HepG2 (cell line): ENCODE data around the gene MAPK12. TPM values are rescaled to one million over a fixed set of nuclear protein-coding genes. Genes with fewer than 3 reads are reported as not detected.

ENCODE experiments used
- EED ChIP-seq: sonication (generic); formaldehyde crosslinking; IDR thresholded peaks from 2 replicates; pipeline ENCODE4 v1.5.0; 2020; ENCODE audit warnings: mild to moderate bottlenecking, missing genetic modification reagents
- GABPB1 ChIP-seq: IDR thresholded peaks from 2 replicates; pipeline ENCODE4 v1.6.1; 2016; ENCODE audit warnings: mild to moderate bottlenecking, missing genetic modification reagents, moderate library complexity, missing compliant biosample characterization
- HOMEZ ChIP-seq: IDR thresholded peaks from 2 replicates; pipeline ENCODE4 v1.6.1; 2016; ENCODE audit warnings: low read depth
- KAT7 ChIP-seq: IDR thresholded peaks from 2 replicates; pipeline ENCODE4 v1.6.1; 2018; ENCODE audit warnings: borderline replicate concordance, missing compliant biosample characterization
- MBD4 ChIP-seq: IDR thresholded peaks from 2 replicates; pipeline ENCODE4 v1.6.1; 2012; ENCODE audit warnings: low read length, inconsistent platforms, borderline replicate concordance
- SRSF9 ChIP-seq: fragments of 200-400 bp; formaldehyde crosslinking; IDR thresholded peaks from 2 replicates; pipeline ENCODE4 v1.6.1; 2018; ENCODE audit warnings: borderline replicate concordance, mild to moderate bottlenecking, low read depth, low read length; ENCODE audit not compliant: insufficient read depth, poor library complexity, severe bottlenecking
- TGIF2 ChIP-seq: IDR thresholded peaks from 2 replicates; pipeline ENCODE4 v1.6.1; 2016; ENCODE audit warnings: control low read depth, missing compliant biosample characterization
- THAP9 ChIP-seq: sonication (generic); formaldehyde crosslinking; IDR thresholded peaks from 2 replicates; pipeline ENCODE4; 2020; ENCODE audit warnings: missing genetic modification reagents, mild to moderate bottlenecking, borderline replicate concordance
- TSC22D2 ChIP-seq: sonication (generic); formaldehyde crosslinking; IDR thresholded peaks from 2 replicates; pipeline ENCODE4 v1.5.1; 2020; ENCODE audit warnings: missing genetic modification reagents, mild to moderate bottlenecking, borderline replicate concordance
- WIZ ChIP-seq: sonication (generic); formaldehyde crosslinking; IDR thresholded peaks from 2 replicates; pipeline ENCODE4 v1.5.1; 2020; ENCODE audit warnings: mild to moderate bottlenecking, missing genetic modification reagents
- ZC3H13 ChIP-seq: sonication (generic); formaldehyde crosslinking; IDR thresholded peaks from 2 replicates; pipeline ENCODE4 v1.8.1; 2023; ENCODE audit warnings: mild to moderate bottlenecking, missing genetic modification reagents, moderate library complexity
- ZFP82 ChIP-seq: sonication (generic); formaldehyde crosslinking; IDR thresholded peaks from 2 replicates; pipeline ENCODE4 v1.5.1; 2020; ENCODE audit warnings: mild to moderate bottlenecking, missing genetic modification reagents, borderline replicate concordance
- ZFY ChIP-seq: sonication (generic); formaldehyde crosslinking; IDR thresholded peaks from 2 replicates; pipeline ENCODE4 v1.4.0; 2020; ENCODE audit warnings: missing genetic modification reagents
- ZNF18 ChIP-seq: sonication (generic); formaldehyde crosslinking; IDR thresholded peaks from 2 replicates; pipeline ENCODE4 v1.8.0; 2022; ENCODE audit warnings: mild to moderate bottlenecking, missing genetic modification reagents; ENCODE audit not compliant: insufficient replicate concordance
- ZNF180 ChIP-seq: sonication (generic); formaldehyde crosslinking; IDR thresholded peaks from 2 replicates; pipeline ENCODE4 v1.4.0; 2020; ENCODE audit warnings: low read depth, missing genetic modification reagents, borderline replicate concordance
- ZNF24 ChIP-seq: fragments of 450-650 bp; IDR thresholded peaks from 2 replicates; pipeline ENCODE4 v1.6.1; 2017; ENCODE audit warnings: antibody characterized with exemption, mild to moderate bottlenecking
- ZNF329 ChIP-seq: sonication (generic); formaldehyde crosslinking; IDR thresholded peaks from 2 replicates; pipeline ENCODE4 v1.9.0; 2021; ENCODE audit warnings: low read depth, mild to moderate bottlenecking, missing genetic modification reagents
- ZNF572 ChIP-seq: sonication (generic); formaldehyde crosslinking; IDR thresholded peaks from 2 replicates; pipeline ENCODE4 v1.5.1; 2020; ENCODE audit warnings: mild to moderate bottlenecking, missing genetic modification reagents
- ZNF672 ChIP-seq: sonication (generic); formaldehyde crosslinking; IDR thresholded peaks from 2 replicates; pipeline ENCODE4 v1.8.1; 2022; ENCODE audit warnings: missing genetic modification reagents
- ZNF782 ChIP-seq: sonication (generic); formaldehyde crosslinking; IDR thresholded peaks from 2 replicates; pipeline ENCODE4 v1.4.0; 2020; ENCODE audit warnings: missing genetic modification reagents, mild to moderate bottlenecking, borderline replicate concordance
- ZNF816 ChIP-seq: sonication (generic); formaldehyde crosslinking; IDR thresholded peaks from 2 replicates; pipeline ENCODE4 v1.8.0; 2022; ENCODE audit warnings: missing genetic modification reagents, mild to moderate bottlenecking, borderline replicate concordance
- polyA plus RNA-seq, 8 experiments: library from polyadenylated mRNA; depleted of rRNA in 3 of 8; stranded (reverse) in 7 of 8; unstranded in 1 of 8; fragments of >200 nt; fragmentation: Illumina TruSeq in 4 of 8; extraction: Trizol in 4 of 8; gene quantifications; 2 replicates each; pipeline versions ENCODE4 v1.2.1 to v1.2.3, GENCODE V29; 2011 to 2016; ENCODE audit warnings: low read depth in 4 of 8, missing spikeins in 1 of 8, mixed read lengths in 1 of 8; ENCODE audit not compliant: insufficient read depth in 1 of 8
- total RNA-seq, 5 experiments: library from RNA; depleted of rRNA; stranded (reverse); fragments of >200 nt; fragmentation: Illumina TruSeq; extraction: Trizol; gene quantifications; 2 replicates each; pipeline ENCODE4 v1.2.3, GENCODE V29; 2016; ENCODE audit warnings: low read depth in 1 of 5
- TF ChIP-seq, protein P1 (sequence below): sonication (generic); formaldehyde crosslinking; IDR thresholded peaks from 2 replicates; pipeline ENCODE4 v1.5.1; 2020; ENCODE audit warnings: missing genetic modification reagents, mild to moderate bottlenecking, borderline replicate concordance

Gene MAPK12
- total and polyA plus RNA-seq, 2 of the 13 experiments (the other 11 are each of a cell fraction or from before 2014, with no cell fraction given) = 22.2 to 23.3 TPM

- TF ChIP-seq ZNF18 (CRISPR knock-in tag) = peak; percentile 50
- no peak for TF ChIP-seq ZNF816 (CRISPR knock-in tag)
- peak; percentile 98 for TF ChIP-seq GABPB1 (CRISPR knock-in tag)
- peak; percentile 44; the same call in 1 of the 2 replicates for TF ChIP-seq EED (CRISPR knock-in tag)
- TF ChIP-seq ZNF672 (CRISPR knock-in tag) = no peak; the same call in 1 of the 2 replicates
- TF ChIP-seq MBD4 = no peak
- TF ChIP-seq, protein P1, sequence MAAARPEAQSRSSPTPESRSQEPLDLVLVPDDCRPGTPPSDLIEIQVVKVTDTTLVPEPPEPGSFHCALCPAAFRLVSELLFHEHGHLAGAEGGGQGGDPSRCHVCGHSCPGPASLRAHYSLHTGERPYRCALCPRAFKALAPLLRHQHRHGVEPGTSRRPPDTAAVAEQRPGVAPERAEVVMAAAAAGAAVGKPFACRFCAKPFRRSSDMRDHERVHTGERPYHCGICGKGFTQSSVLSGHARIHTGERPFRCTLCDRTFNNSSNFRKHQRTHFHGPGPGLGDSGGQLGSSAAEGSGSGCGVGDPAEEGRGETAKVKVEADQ (CRISPR knock-in tag) = 0 out of 2 replicates have a peak, but pooled peaks have one; percentile 70
- TF ChIP-seq SRSF9 = no peak
- TF ChIP-seq THAP9 (CRISPR knock-in tag) = peak; percentile 86
- TF ChIP-seq KAT7 (CRISPR knock-in tag) = peak; percentile 93; the same call in 1 of the 2 replicates
- TF ChIP-seq ZNF572 = no peak
- 0 out of 2 replicates have a peak, but pooled peaks have one; percentile 7 for TF ChIP-seq ZFP82 (CRISPR knock-in tag)
- peak; percentile 15; the same call in 1 of the 2 replicates for TF ChIP-seq TGIF2 (CRISPR knock-in tag)
- no peak; the same call in 1 of the 2 replicates for TF ChIP-seq HOMEZ (CRISPR knock-in tag)
- TF ChIP-seq TSC22D2 = peak; percentile 93
- no peak for TF ChIP-seq ZNF180
- no peak for TF ChIP-seq ZNF24
- TF ChIP-seq WIZ (CRISPR knock-in tag) = no peak; the same call in 1 of the 2 replicates
- TF ChIP-seq ZC3H13 (CRISPR knock-in tag) = peak; percentile 86; the same call in 1 of the 2 replicates
- TF ChIP-seq ZNF782 (CRISPR knock-in tag) = peak; percentile 52; the same call in 1 of the 2 replicates
- peak; percentile 86; the same call in 1 of the 2 replicates for TF ChIP-seq ZNF329 (CRISPR knock-in tag)
- peak; percentile 98 for TF ChIP-seq ZFY (CRISPR knock-in tag)
These were observed 16.9 kb downstream of the MAPK12 start, which contains the start of gene TUBGCP6 (continued) for GRCh38 chr22:50244420-50245213.
